Stimulated activated naive CD8-positive, alpha-beta T cell treated with anti-CD3 and anti-CD28 coated beads, Interleukin-15, Interleukin-2, amounts not matched to agents 100 U/mL and 50 U/mL, for 24 hours (primary cell): ENCODE results near the gene HSPA9.
A peak's percentile ranks its signal among the peaks of the same experiment; 100 is the strongest.

Source experiments
- ATAC-seq: fragments of 150-1000 bp; cut with Tn5 transposase; one replicate; pipeline ENCODE4 v1.10.0; 2021
- DNase-seq: peaks from one replicate; pipeline ENCODE4 v3.0.0; 2021

Gene HSPA9

DNA sequence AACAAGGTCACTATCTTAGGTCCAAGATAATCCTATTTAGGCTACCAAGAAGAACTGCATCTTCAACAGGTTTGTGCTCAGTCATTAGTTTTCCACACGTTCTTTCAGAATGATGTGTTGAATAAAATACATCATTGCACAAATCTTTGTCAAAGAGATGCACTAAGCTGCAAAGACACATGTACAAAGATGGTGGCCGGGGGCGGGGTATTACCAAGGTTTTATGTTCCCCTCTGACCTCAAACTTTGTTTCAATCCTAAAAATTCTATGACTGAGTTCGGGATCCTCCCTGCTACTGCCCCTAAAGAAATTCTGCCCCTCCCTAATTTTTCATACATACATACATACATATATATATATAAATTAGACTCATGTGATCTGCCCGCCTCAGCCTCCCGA is 14.2 kb downstream of the HSPA9 start:
- ATAC-seq (no peak), DNase-seq (no peak)

DNA sequence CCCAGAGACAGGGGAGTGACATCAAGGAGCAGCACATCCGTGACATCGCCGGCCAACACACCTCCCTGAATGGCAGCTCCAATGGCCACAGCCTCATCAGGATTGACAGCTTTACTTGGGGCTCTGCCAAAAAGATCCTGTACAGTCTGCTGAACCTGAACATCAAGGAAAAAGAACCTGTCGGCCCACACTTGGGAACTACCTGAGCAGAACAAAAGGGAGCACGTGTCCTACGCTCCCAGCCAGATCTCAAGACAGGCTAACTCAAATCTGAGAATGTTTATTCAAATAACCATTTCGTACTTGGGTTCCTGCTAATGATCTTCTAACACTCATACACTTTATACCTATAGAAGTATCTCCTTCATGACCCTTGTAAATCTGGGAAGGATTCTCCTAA is 15.3 kb downstream of the HSPA9 start:
- DNase-seq = no peak
- no peak for ATAC-seq

DNA sequence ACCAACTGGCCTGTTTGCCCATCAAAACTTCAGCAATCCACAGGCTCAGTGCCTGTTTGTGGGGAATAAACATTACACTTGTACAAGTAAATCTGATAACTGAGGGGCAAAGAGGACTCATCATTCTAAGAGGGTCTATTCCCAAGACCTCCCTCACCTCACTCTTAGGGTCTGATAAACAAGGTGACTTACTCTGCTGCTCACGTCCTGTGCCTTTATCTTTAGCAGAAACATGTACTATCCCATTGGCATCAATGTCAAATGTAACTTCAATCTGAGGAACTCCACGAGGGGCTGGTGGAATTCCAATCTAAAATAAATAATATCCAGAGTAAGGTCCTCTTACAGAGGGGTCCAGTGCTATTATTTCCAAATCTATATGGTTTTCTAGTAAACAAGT is 17.5 kb downstream of the HSPA9 start:
- DNase-seq = no peak
- ATAC-seq = no peak

DNA sequence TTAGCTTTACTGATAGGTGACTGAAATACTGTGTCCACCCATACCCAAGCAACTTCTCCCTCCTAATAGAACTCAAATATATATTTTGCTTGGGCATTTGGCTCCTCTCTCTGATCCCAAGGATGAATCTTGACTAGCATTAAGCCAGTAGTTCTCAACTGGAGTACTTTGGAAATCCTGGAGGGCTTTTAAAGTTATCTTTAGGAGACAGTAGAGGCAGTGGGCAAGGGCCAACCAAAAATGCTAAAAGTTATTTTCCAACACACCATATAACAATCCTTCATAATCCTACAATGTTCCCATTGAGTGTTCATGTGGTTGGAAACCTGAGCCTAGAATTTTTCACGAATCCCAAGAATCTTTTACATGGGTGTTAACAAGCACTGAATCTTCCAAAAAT is 21.1 kb downstream of the HSPA9 start:
- DNase-seq (no peak), ATAC-seq (no peak)

DNA sequence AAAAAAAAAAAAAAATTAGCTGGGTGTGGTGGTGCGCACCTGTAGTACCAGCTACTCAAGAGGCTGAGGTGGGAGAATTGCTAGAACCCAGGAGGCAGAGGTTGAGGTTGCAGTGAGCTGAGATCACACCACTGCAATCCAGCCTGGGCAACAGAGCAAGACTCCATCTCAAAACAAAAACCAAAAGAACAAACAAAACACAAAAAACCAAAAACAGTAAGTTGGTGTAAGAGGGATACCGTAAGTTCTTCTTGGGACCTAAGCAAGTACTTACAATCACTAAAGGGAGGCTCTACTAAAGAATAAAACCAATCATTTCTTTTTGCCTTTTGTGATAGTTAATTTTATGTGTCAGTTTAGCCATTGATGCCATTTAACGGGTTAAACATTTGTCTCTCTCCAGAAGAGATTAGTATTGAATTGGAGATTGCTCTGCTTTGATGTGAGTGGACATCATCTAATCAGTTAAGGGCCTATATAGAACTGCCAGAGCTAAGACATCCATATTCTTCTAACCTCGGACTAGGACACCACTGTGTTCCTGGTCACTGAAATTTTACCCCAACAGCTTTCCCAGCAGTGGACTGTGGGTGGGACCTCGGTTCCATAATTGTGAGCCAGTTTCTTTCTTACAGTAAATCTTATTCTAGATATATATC is 21.6 kb downstream of the HSPA9 start:
- ATAC-seq = no peak
- DNase-seq = no peak

DNA sequence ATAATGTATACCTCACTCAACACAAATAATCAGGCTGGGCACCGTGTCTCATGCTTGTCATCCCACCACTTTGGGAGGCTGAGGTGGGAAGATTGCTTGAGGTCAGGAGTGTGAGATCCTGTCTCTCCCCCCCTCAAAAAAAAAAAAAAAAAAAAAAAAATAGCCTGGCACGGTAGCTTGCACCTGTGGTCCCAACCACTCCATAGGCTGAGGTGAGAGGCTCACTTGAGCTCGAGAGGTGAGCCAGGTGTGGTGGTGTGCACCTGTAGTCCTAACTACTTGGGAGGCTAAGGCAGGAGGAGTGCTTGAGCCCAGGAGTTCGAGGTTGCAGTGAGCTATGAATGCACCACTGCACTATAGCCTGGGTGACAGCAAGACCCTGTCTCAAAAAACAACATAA is 22.5 kb downstream of the HSPA9 start:
- no peak for DNase-seq
- ATAC-seq = no peak

GRCh38 chr5:138549414-138549813 is 25.8 kb downstream of the HSPA9 start:
- DNase-seq (no peak), ATAC-seq (no peak)

DNA sequence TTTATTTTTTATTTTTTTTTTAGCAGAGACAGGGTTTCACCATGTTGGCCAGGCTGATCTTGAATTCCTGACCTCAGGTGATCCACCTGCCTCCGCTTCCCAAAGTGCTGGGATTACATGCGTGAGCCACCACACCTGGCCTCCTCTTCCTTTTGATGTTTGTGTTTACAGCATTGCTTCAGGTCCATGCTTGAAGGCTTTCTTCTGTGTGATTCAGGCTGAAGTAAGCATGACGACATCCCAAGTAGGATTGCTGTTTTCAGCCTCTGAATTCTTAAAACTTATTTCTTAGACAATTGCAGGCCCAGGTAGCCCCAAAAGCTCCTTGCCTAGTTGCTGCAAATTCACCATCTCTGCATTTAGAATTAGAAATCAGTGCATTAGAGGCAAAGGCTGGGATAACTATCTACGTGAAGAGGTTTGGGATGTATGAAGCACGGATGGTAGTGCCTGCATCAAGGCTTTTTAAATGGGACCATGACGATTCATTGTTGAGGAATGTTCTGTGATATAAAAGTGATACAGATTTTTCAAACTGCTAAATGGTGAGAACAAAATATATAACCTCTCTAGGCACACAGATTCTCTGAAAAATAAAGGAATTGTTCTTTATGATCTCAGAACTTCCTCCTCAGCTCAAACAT is 29.2 kb downstream of the HSPA9 start:
- ATAC-seq (no peak), DNase-seq (no peak)

GRCh38 chr5:138544181-138545134 is 30.7 kb downstream of the HSPA9 start:
- no peak for ATAC-seq
- peak; percentile 16 for DNase-seq

- no peak for DNase-seq
- peak; percentile 62 for ATAC-seq
Measured at GRCh38 chr5:138543730-138544104, 31.5 kb downstream of the HSPA9 start.

- peak; percentile 97 for ATAC-seq
- DNase-seq = peak; percentile 99
Measured at GRCh38 chr5:138542956-138543729, 32.1 kb downstream of the HSPA9 start, which contains the start of gene ETF1. TSS of gene ETF1 (minus strand) at chr5:138543236. CDS start at chr5:138542918, 318 bp downstream.

GRCh38 chr5:138542180-138542955 is 32.8 kb downstream of the HSPA9 start:
- peak; percentile 19 for DNase-seq
- ATAC-seq = no peak

DNA sequence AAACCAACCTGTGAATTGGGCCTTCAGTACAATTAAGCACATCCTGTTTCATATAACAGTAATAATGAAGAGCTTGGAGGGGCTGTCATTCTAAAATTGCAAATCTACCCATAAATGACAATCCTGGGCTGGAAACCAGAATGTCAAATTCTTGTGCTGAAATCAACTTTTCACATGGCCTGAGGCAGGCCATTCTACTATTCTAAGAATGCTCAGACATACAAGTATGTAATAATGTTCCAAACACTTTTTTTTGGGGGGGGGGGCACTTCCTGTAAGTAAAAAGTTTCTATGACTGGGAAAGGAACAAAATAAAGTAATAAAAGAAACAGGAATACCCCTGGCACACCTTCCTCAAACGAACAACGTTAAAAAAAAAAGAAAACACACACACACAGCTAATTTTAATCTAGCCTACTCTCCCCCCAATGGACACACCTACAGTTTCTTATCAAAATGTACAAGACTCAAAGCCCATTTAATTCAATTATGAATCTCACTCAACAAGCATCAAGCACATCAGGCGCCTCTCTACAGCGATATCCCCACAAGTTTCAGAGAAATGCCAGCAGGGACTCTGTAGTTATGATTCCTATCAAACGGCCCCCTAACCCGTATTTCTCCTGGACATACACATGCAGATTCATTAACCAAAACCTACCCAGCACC is 33.6 kb downstream of the HSPA9 start:
- ATAC-seq (no peak), DNase-seq (no peak)

DNA sequence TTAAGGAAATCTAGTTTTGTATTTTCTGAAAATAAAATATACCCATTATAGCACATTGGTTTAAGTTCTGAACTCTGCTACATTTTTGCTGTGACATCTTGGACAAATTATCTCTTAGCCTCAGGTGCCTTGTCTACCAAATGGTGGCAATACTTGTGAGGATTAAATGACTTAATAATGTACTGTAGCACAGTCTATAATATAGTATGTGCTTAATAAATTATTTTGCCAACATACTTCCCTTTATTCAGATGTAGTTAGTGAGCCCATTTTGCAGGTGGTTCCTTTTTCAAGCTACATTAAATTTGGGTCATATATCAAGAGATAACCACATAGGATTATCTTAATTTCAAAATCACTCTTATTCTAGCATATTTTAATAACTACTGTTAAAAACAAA is 35.4 kb downstream of the HSPA9 start:
- no peak for DNase-seq
- ATAC-seq = no peak

DNA sequence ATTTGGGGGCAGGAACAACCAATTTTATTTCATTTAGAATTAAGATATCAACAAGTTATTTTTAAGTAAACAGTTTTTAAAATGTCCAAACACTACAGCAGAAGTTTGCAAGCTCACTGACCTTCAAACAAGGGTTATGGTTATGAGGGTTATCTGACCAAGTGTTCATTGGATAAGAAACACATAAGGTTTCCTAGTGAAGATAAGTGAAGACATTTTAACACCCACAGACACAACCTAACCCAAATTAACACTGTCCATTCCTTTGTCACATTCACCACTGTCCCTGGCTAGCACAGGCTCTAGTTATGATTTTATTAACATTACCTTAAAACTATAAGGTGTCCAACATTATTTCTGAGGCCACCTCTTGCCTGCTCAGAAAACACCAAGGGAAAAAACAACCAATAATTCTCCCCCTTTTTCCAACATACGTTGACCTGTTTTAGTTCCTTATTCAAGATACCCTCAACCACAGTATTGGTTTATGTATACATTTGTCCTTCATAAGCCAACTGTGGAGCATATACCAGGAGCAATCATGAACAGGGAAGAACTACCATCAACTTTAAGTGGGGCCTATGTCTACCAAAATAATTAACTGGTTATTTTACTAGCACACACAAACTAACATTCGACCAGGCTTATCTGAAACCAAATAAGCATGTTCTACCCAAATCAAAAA is 36.1 kb downstream of the HSPA9 start:
- DNase-seq (no peak), ATAC-seq (no peak)

- DNase-seq = no peak
- ATAC-seq = peak; percentile 56
Measured at GRCh38 chr5:138536665-138537315, 38.4 kb downstream of the HSPA9 start.

DNA sequence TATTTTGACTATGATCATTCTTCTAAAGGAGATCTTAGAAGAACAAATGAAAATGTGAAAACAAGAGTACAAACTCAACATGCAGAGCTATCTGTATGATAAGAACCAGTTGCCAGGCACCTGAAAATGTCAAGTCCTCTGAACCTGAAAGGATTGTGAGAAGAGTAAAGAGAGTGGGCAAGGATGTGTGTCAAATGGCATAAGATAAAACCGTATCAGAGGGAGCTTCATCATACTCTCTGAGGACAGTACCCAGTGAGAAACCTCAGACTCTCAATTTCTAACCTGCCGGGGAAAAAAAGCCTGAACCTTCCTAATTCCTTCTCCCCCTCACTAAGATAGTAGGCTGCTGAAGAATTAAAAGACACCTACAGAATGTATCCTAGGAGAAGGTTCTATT is 39.0 kb downstream of the HSPA9 start:
- ATAC-seq = no peak
- DNase-seq = no peak

DNA sequence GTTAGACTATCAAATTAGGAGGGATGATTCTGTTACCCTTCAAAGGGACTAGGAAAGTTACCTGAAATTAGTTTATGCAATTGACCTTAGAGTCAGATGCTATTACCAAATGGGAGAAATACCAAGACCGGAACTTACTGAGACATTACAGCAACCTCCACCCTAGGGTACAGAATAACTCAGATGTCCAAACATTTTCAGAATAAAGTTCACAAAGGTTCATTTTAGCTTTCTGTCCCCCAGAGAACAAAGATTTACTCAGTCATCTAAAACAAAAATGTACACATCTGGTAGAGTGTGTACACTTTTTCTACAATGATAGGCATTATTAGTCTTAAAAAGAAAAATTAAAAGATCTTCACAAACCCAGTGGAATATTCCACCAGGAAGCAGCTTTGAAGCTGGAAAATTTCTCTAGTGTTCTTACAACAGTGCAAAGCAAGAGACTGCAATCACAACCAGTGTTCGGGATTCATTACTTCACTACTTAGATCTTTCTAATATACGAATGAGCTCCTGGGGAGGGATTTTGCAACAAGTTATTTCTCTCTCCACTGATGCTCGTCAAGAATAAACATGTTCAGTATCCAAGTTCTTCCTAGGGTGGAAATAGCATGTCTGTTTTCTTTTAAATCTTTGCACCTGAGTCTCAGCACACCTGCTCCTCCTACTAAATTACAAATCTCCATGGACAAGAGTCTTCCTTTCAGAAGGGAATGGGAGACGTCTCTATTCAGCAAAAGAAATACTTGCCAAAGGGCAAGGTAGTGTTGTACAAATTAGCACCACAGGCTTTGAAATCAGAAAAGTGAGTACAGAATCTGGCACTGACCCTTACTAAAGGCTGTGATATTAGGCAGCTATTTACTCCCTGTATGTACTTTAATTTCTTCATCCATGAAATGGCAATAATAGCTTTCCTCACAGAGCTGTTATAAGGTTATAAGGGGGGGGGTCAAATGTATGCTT is 40.9 kb downstream of the HSPA9 start:
- ATAC-seq = no peak
- DNase-seq = no peak

DNA sequence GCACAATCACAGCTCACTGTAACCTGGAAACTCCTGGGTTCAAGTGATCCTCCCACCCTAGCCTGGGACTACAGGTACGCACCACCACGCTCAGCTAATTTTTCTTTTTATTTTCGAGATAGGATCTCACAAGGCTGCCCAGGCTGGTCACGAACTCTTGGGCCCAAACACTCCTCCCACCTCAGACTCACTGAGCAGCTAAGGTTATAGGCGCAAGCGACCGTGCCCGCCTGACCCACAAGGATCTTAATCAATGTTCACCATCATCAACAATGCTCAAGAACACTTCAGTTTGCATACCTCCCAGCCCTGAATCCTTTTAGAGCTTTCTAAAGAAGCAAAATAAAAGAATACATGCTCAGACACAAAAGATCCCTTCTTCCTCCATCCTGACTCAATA is 45.4 kb downstream of the HSPA9 start:
- no peak for DNase-seq
- no peak for ATAC-seq
